HG02970 (cell line): ENCODE measurements around the gene POLR2F.
A peak's percentile ranks its signal among the peaks of the same experiment; 100 is the strongest.

Experiments
- ATAC-seq: cut with Tn5 transposase; IDR thresholded peaks from one replicate; pipeline ENCODE4 v1.9.1; 2021; ENCODE audit warnings: mild to moderate bottlenecking, moderate library complexity, moderate number of reproducible peaks; ENCODE audit not compliant: unreplicated experiment, low FRiP score

The POLR2F gene

DNA sequence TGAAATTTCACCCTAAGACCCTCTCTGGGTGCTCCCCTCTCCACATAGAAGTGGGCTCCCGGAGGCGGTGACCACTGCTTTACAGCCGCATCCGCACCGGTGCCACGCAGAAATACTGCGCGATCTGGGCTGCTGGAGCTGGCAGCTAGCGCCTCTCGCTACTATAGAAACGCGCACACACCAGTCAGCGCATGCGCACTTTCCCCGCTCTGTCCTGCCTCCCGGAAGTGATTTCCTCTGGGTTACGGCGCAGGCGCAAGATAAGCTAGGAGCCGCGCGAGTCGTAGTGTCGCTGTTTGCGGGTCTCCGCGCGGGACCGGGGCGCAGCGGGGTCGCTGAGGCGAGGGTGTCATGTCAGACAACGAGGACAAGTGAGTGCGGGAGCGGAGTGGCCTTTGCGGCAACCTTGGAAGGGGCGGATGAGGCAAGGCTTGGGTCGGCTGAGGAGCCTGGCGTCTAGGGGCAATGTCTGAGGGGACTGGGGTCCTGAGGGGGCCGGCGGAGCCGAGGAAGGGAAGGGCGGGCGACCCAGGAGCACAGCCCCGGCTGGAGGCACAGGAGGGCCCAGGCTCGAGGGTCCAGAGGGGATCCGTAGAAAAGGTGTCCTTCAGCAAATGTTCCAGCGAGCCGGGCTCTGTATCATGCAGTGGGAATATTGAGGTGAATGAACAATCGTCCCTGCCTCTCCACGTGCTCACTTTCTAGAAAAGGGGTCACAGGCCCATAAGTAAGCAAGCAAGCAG, at the start of gene POLR2F, which contains the start of gene C22orf23:
TSS of gene POLR2F (plus strand) at position 263 of the 743 bp plus-strand sequence. CDS start at position 352, 89 bp downstream.
TSS of gene C22orf23 (minus strand) at position 165 of the 743 bp plus-strand sequence. CDS start 452 bp downstream, outside the sequence.
- ATAC-seq, result peak; percentile 83

DNA sequence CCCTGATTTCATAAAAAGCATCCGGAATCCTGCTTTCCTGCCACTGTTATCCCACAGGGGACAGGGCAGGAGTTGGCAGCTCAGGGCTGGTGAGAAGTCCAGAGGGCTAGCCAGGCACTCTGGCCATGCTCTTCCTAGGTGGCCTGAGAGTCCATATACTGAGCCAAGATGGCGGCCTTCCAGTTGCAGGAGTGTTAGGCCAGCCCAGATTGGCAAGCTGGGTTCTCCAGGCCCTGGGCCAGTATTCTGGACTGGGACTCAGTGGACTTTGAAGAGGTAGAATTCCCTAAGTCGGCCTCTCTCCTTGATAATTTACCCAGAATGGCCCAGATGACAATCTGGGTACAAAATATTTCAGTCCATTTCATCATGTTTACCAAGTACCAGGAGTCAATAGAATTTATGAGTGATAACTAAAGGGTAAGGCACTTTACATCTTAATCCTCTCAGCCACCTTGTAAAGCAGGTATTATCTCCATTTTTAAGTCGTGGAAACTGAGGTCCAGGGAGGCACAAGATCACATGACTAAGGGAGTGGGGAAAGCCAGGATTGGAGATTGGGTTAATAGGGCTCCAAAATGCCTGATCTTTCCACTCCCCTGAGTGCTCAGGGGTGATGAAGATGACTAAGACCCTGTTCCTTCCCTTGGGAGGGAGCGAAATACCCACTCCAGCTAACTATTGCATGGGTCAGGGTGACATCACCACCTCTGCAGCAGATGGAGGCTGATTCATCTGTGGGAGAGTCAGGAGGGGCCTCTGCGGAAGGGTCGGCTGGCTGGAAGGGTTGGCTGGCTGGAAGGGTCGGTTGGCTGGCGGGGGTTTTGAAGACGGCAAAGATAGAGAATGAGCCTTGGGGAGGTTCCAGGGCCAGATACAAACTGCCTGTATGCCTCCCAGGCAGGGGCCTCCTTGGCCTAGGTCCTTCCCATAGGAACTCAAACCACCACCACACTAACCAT, 48.6 kb upstream of the POLR2F start:
- ATAC-seq, result no peak

DNA sequence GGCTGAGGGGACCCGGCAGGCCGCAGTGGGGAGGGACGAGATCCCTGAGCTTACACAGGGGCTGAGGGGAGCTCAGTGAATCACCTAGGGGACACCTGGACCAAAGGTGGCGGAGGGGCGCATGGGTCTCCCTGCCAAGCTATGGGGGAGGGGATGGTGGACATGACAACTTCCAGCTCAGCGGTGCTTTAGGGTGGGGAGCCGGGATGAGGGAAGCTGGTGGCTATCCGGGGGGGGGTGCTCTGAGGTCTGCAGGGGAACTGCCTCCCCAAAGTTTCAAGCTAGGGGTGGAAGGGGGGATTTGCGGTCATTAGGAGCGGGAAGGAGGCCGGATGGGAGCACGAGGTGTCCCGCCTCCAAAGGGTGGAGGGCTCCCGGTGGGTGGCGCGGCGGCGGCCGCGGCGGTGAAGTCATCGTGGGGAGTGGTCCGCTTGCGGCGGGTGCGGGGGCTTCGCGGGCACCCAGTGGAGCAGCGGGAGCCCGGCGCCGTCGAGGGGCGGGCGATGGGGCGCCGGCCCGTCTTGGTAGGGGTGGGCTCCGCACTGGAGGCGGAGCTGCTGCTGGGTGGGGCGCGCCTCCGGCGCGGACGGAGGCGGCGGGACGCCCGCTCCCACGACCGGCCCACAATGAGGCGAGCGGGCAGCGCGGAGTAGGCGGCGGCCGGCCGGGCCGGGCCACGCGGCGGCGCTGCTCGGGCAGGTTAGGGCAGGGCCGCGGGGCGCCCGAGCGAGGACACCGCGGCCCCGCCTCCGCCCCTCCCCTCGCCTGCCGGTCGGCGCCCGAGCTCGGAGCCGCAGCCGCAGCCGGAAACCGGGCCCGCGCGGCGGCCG, 47.8 kb upstream of the POLR2F start, which contains the start of gene MICALL1:
TSS of gene MICALL1 (plus strand) at position 764 of the 830 bp plus-strand sequence. CDS start 126 bp downstream, outside the sequence.
- peak; percentile 63 for ATAC-seq

DNA sequence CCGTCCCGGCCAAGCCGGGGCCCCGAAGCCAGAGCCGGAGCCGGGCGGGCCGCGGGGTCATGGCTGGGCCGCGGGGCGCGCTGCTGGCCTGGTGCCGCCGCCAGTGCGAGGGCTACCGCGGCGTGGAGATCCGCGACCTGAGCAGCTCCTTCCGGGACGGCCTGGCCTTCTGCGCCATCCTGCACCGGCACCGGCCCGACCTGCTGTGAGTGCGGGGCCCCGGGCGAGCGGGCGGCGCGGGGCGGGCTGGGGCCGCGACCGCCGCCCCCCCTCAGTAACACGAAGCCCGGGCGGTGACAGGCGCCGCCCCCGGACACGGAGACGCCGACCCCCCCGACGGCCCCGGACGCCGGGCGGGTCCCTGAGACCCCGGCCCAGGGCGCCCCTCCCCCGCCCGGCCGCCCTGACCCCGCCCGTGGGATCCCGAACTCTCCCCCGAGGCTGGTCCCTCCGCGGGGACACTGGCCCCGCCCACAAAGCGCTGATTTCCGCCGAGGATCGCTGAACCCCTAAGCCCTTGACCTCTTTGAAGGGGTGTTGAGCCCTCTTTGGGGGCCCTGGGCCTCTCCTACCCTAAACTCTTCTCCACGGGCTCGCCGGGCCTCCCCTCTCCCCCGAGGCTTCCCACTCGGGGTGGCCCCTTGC, 47.0 kb upstream of the POLR2F start:
- peak; percentile 19 for ATAC-seq

DNA sequence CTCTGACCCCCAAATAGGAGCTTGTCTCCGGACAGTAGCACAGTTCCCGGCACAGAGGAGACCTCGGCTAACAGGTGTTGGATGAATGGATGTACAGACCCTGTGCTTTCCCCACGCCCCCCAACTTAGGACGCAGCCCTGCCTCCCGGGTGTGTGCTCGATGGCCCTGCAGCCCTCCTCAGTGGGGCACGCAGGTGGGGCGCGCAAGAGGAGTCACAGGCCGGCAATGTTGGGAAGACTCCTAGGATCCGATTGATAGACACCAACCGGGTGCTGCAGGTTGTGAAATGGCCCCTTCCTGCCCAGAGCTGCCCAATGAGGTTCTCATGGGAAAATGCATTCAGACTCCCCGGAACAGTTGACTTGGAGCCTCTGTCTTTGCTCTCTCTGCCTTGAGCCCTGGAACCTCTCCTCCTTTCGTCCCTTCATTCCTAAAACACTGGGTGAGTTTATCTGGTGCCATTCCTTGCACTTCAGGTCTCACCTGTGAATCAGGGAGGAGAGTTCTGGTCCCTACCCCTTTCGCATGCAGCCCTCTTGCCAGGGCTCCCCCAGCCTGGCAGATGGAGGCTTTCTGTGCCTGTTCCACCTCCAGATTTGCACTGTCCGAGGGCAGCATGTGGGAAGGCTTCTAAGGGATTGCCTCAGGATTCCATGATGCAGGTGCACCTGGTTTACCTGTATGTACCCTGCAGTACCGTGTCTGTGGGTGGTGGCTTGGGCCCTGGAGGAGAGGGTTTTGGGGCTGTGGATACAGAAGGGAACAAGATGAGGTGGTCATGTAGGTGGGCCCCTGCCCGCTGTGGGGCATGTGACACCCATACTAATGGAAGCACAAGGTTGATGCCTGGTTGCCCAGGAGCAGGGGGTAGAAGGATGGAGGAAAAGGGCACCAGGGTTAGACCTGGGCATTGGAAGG, 46.2 kb upstream of the POLR2F start:
- no peak for ATAC-seq

DNA sequence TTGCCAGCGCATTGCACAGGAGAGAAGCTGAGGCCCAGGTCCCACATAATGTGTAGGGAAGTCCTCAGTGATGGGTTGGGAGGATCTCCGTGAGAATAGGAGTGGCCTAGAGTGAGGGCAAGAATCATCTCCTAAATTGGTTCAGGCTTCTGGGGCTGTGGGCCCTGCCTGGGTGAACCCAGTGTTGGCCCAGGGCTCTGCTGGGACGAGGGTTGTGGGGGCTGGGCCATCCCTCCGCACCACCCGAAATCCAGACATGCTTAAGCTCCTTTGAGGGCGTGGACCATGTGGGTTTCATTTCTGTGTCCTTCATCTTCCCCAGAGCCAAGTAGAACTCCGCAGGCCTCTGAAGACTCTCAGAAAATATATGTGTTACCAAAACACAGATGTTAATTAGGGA, 43.7 kb upstream of the POLR2F start:
- no peak for ATAC-seq

DNA sequence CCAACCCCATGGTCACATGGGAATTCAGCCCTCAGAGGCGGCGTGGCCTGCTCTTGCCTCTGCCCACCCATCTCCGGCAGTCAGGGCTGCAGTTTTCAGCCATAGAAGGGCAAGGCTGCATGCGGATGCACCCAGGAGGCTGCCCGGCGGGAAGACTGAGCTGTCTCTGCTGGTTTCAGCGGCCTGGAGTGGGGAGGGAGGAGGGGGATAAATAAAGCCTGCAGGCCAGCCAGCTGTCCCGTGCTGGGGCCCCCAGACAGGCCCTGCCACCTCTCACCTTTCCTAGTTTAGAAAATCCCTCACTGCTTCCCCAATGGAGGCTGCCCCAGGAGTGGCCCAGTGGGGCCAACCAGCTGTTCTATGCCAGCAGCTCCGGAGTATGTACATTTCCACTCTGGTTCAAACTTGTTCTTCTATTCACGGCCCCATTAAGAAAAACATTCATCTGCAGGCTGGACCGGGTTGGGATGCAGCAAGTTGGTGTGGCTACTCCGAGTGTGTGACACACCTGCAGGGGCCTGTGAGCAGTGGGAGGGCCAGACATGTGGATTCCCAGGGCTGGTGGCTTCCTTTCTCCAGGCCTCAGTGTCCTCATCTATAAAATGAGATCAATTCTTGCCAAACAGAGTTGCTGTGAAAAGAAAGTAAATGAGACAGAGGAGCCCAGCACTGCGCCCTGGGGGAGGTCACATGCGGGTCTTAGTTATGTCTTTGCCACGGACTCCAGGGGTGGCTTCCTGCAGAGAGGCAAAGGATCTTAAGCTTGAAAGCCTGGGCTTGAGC, 42.4 kb upstream of the POLR2F start:
- ATAC-seq, result no peak

DNA sequence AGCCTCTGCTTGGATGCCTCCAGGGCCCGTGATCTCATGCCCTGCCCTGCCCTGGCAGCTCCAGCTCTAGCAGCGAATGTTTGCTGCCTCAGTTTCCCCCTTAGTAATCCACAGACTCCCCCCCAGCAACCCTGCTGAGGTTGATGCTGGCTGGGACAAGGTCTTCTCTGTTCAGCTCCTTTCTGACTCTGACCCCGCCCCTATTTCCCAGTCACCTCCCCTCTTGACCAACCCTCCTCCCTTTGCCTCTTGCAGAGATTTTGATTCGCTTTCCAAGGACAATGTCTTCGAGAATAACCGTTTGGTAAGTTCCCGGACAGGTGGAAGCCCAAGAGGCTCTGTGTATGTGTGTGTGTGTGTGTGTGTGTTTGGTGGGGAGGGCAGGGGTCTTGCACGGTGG, 41.8 kb upstream of the POLR2F start:
- no peak for ATAC-seq

DNA sequence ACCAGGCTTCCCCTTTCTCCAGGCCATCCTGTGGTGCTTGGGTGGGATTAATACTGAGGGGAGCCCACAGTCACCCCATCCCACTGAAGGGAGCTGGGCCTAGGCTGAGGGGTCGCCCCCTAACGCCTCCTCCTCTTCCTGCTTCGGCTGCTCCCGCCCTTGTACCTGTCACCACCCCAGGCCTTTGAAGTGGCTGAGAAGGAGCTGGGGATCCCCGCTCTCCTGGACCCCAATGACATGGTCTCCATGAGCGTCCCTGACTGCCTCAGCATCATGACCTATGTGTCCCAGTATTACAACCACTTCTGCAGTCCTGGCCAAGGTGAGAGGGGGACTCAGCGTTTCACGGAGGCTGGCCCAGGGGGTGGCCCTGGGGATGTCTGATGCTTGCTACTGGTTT, 41.3 kb upstream of the POLR2F start:
- no peak for ATAC-seq

DNA sequence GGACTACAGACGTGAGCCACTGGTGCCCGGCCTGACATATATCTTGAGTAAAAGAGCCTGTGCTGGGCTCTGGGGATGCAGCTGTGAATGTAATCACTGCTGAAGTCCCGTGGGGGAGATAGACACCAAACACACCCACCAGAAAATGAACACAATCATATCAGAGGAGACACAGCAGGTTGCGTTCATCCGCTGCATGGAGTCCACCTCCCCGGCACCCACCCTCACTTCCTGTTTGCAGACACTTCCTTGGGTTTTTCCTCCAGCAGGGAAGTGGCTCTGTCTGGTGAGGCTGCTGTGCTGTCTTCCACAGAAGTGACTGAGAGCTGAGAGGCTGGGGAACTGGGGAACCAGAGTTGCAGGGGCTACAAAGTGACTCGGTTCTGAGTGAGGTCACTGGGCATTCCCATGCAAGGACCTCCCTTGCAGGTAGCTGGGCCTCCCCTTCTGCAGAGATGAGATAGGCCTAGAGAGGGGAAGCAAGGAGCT, 40.2 kb upstream of the POLR2F start:
- ATAC-seq, result no peak

DNA sequence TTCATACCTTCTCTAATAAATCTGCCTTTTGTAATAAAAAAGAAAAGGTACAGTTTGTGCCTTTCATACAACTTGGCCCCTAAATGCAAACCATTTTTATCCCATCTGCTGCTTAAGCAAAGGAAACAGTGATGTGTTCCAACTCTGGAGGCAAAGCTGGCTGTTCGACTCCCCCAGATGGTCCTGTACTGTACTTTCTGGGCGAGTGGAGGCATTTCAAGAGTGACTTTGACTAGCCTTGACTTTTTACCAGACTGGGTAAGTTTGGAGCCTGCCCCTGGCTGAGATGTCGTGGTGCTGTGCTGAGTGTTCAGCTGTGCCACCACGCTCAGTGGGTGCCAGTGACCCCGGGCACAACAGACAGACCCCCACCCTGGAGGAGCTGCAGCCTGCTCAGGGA, 37.2 kb upstream of the POLR2F start:
- ATAC-seq, result no peak

DNA sequence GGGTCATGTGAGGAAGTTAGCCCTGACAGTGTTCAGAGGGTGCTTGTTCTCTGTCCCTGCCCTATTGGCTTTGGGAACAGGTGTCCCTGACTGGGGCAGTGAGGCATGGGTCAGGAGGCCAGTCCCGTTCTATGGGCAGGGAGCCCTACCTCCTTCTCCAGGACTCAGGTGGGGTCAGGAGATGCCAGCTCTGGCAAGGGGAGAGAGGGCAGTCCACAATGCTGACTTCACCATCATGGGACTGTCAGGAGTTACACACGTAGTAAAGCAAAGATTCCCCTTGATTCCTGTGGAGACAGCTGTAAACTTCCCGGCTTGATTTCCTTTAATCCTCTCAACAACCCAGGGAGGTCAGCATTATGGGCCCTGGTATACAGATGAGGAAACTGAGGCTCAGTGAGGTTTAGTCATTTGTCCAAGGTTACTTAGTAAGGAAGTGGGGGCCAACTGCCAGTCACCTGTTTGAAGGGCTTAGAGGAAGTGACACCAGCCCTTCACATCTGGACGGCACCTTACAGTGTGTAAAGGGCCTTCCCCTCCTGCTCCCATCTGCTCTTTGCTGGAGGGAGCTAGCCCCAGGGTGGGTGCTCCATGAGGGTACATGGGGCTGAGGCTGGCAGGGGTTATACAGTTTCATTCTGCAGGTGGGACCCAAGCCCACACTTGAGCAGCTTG, 35.5 kb upstream of the POLR2F start:
- ATAC-seq, result no peak

DNA sequence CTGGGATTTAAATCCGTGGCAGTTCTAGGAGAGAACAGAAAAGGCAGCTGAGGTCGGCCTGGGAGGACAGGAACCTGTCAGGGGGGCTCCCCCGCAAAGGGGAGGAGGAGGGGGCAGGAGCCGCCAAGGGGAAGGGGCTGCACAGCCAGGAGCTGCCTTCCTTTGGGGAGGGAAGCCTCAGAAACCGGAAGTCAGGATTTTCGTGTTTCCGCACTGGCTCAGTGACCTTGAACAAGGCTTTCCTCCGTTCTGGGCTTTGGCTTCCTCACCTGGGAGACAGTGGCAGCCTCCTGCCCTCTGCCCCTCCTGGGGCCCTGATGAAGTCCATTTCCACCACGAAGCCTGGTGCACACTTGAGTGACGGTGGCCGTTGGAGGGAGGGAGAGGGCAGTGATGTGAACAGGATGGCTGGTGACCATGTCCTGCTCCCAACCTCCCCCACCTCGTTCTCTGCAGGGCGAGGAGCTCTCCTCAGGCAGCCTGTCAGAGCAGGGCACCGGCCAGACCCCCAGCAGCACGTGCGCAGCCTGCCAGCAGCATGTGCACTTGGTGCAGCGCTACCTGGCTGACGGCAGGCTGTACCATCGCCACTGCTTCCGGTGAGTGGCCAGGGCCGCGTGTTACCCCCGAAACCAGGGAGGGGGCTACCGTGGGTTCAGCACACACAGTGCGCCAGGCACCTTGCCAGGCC, 34.8 kb upstream of the POLR2F start:
- ATAC-seq, result no peak

DNA sequence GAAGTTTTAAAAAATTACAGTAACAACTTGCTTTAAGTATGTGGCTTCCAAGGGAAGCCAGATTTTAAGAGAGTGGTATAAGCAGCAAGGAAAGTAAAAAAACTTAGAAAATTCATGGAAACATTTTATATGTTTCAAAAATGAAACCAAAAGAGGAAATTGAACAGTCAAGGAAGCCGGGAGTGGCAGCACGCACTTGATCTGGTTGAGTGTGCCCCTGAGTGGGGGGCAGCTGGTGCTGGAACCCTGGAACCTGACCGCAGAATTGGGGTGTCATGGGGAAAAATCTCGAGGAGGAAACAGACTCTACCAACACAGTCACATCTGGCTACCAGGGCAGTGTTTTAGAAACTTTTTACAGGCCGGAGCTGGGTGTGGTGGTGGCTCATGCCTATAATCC, 33.4 kb upstream of the POLR2F start:
- ATAC-seq, result no peak

DNA sequence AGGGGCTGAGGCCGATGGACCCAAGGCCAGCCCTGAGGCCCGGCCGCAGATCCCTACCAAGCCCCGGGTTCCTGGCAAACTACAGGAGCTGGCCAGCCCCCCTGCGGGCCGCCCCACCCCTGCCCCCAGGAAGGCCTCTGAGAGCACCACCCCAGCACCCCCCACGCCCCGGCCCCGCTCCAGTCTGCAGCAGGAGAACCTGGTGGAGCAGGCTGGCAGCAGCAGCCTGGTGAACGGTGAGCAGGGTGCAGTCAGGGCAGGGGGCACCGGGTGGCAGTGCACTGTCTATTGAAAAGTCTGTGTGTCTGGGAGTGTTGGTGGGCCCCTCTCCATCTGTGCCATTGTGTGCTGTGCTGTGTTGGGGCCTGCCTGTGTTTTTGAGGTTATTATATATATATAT, 31.3 kb upstream of the POLR2F start:
- no peak for ATAC-seq

DNA sequence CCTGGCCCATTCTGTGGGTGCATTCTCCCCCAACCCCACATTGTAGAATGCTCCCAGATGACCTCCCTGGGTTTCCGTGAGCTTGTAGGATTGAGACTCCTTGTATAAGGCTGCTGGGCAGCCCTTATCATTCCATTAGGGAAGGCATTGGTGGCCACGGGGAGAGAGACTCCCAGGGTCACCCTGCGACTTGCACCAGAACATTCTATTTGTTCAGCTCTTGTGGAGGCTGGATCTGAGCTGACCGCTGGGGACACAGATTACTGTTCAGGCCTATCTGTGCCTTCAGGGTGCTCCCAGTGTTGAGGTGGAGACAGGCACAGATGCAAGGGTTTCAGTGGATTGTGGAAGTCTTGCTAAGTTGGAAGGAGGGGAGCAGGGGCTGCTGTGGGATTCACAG, 29.6 kb upstream of the POLR2F start:
- no peak for ATAC-seq
